MV-4-11 (cell line): ENCODE measurements around the gene LRPPRC.
"Not testable (repeated sequence)": the region's sequence is repeated elsewhere in the genome, so short reads cannot be mapped to it uniquely, and the experiment has no call there.

Source experiments
- DNase-seq: peaks from one replicate; lab custom pipeline; 2025; lab: John Stamatoyannopoulos, UW

The LRPPRC gene

GRCh38 chr2:43977677-43978375, 18.0 kb downstream of the LRPPRC start:
- no peak for DNase-seq

- DNase-seq: no peak
These were observed 34.9 kb downstream of the LRPPRC start for GRCh38 chr2:43960921-43961320.

GRCh38 chr2:43958397-43959275, 37.2 kb downstream of the LRPPRC start:
- DNase-seq: no peak

- peak; percentile 43 for DNase-seq
These were observed 45.3 kb downstream of the LRPPRC start for GRCh38 chr2:43950383-43951008.

- DNase-seq: no peak
These were observed 47.4 kb downstream of the LRPPRC start for GRCh38 chr2:43948370-43948769.

GRCh38 chr2:43946685-43947084, 49.1 kb downstream of the LRPPRC start:
- no peak for DNase-seq

- DNase-seq: no peak
These were observed 50.4 kb downstream of the LRPPRC start for GRCh38 chr2:43945439-43945838.

DNA sequence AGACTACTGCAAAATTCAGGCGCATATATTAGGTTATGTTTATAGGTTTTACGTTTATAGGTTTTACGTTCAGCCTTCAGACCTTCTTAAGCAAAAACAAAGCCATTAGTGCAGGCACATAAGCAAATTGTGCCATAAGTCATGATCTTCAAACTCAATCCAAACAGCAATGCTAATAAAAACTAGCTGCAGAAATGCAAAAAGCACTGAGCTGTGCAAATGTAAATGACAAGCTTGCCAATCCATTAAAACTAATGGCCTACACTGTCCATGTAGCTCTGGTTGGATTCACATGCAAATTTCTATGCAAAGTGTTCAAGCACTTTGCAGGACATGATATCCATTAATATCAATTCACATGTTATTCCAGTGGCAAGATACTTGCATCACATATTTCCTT, 50.9 kb downstream of the LRPPRC start:
- no peak for DNase-seq

DNA sequence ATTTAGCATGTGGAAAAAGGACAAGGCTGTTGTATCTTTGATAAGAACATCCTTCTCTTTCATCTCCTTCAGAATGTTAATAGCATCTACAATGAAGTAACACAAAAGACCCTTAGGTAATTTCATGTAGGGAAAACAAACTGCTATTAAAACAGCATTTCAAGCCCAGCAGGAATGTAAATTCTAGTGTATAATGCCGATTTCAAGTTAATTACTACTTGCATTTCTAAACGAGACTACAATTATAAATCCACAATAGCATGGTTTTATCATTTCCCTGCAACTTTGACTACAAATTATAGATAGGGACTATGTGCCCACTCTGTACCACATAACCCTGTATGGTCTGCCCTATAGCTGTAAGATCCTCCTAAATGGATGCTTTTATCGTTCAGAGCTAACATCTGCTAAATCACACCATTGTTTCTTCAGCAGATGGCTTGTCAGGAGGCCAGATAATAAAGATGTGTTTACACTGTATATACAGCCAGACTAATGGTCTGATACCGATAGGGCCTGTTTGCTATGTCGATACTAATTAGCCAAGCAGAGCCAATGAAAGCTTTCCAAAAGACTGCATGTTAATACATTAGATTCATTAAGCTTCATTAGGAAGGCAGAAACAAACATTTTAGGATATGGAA, 51.9 kb downstream of the LRPPRC start:
- DNase-seq: no peak

DNA sequence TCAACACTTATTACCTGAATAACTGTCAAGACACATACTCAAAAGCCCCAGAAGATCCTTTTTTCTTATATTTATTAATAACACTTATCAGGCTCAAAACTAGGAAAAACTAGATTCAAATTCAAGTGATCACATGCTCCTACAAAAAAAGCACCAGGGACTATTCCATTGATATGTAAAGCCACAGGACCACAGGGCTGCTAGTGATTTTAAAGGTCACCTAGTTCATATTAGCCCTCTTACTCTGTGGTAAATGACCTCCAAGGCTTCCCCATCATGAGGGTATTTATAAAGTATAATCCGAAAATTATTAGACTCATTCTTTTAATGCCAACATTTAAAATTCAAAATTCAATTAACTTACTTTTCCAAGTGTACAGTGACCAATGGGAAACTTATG, 52.5 kb downstream of the LRPPRC start:
- DNase-seq: no peak

GRCh38 chr2:43942881-43943280, 52.9 kb downstream of the LRPPRC start:
- no peak for DNase-seq

GRCh38 chr2:43941966-43942365, 53.8 kb downstream of the LRPPRC start:
- no peak for DNase-seq

- no peak for DNase-seq
These were observed 54.4 kb downstream of the LRPPRC start for GRCh38 chr2:43941359-43941758.

GRCh38 chr2:43939695-43940256, 56.0 kb downstream of the LRPPRC start:
- DNase-seq: no peak

DNA sequence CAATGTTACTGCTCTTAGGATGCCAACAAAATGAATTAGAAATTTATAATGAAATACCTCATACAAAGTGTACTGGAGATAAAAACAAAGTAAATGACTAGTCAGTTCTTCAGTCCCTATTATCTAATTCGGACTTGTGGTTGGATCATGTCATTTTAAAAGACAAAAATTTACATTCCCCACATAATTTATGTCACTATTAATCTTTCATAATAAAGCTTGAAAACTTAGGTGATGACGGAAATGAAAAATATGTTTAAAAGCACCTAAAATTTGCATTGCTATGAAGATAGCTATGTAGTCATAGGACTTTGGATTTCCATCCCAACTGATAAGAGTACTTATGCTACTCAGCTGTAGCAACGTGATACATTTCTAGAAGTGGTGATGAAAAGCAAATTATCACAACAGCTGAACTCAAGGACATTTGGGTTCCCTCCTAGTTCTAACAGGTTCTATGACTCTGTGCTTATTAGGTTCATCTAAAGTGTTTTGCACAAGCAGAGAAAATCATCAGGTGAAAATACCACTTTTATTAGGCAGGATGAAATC, 58.4 kb downstream of the LRPPRC start:
- no peak for DNase-seq

- no peak for DNase-seq
These were observed 61.2 kb downstream of the LRPPRC start for GRCh38 chr2:43934567-43934966.

DNA sequence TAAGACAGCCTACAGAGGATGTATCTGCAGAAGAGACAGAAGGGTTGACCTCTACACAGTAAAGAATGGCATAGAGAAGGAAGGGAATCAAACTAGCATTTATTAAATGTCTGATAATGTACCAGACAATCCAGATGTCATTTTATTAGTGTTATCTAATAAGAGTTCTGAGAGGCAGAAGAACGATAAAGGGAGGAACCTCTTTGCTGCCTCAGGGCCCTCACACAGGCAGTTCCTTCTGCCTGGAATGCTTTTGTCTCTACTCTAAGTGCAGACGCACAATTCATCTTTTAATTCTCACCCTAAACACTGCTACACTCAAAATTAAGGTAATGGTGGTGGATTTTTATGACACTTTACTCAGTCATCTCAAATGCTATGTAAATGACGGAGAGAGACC, 64.5 kb downstream of the LRPPRC start:
- DNase-seq: no peak

DNA sequence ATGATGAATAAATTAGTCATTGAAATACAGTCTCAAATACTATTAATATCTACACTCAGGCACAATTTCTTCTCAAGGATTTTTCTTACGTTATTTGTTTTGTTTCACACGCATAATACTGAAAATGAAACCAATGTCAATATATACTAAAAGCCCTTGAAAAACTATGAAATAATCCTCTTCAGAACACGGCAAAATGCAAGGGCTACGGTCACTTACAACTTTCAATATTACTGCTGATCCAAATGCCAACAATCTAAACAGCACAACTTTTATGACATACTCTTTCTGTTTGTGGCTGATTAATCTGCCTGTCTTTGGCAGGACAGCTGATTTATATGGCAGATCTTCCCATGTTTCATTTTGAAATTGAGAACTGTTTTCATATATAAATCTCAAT, 68.3 kb downstream of the LRPPRC start:
- no peak for DNase-seq

DNA sequence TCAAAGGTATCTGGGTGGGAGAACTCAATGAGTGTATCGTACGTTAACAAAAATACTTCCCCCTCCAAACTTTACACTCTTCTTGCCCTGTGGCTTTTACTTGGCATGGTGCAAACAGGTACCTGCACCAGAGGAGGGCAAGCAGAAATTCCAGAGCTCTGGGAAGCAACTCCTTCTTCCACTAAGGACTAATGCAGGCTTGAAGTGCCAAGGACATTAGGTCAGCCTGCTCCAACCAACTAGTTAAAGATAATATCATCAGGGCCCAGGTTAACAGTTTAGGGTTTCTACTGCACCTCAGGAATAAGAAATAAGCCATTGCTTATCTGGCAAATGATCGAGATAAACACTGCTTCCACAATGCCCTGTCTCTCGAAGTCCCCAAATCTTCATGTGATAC, 70.4 kb downstream of the LRPPRC start:
- no peak for DNase-seq

- DNase-seq: no peak
These were observed 71.3 kb downstream of the LRPPRC start for GRCh38 chr2:43924463-43924862.

DNA sequence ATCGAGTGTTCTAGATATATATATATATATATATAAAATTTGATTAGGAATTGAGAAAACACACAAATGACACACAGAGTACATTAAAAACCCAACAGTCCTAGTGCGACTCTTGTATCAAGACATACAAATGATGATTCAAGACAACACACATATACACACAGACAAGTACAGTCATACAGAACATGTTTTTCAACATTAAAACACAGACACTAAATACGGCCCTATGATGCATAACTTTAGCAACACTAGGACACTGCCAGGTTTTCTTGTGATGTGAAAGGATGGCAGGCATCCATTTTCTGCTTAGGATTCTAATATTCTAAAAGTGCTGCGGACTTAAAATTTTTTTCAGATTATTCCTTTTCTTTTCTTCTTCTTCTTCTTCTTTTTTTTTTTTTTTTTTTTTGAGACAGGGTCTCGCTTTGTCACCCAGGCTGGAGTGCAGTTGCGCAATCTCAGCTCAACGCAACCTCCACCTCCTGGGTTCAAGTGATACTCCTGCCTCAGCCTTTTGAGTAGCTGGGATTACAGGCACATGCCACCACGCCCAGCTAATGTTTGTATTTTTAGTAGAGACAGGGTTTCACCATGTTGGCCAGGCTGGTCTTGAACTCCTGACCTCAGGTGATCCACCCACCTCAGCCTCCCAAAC, 84.5 kb downstream of the LRPPRC start:
- not testable (repeated sequence) for DNase-seq
